ENCODE measurements around the gene PARP6.
"Not testable (repeated sequence)": the region's sequence is repeated elsewhere in the genome, so short reads cannot be mapped to it uniquely, and the experiment has no call there.

The PARP6 gene

GRCh38 chr15:72281713-72282112 lies 9.4 kb upstream of the PARP6 start:
- DNase-seq (ENCODE audit: low spot score) (no peak), FAIRE-seq (no peak)

DNA sequence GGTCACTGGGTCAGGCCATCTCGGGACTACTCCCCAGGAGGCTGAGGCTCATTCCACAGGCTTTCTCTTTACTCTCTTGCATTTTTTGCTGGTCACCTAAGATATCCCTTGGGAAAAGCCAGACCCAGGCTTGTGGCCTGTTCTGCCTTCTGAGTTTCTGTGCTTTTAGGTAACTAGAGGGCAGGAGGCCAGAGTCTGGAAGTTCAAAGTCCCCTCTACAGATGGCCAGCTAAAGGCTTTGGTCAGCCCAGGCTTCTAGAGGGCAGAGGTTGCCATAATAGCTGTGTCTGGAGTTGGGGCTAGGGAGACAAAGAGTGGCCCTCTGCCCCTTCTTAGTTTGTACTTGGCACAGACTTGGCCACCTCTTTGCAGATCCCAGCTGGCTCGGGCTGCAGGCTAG lies 8.4 kb upstream of the PARP6 start:
- DNase-seq (ENCODE audit: low spot score), result no peak
- FAIRE-seq, result no peak

DNA sequence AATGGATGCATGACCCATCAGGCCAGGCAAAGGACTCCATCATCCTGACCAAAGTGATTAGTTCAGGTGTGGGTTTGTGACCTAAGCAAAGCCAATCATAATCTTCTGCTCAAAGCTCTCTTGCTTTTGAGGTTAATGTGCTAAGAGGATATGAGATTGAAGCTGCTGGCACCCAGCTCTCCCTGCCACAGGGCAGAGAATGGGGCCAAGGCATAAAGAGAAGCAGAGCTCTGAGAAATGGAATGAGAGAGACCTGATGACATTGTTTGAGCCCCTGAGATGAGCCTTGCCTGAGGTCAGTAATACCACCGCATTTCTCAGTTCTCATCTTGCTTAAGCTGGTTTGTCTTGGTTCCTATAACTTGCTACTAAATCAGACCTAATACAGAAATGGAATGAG lies 6.4 kb upstream of the PARP6 start:
- DNase-seq (ENCODE audit: low spot score) (no peak), FAIRE-seq (no peak)

DNA sequence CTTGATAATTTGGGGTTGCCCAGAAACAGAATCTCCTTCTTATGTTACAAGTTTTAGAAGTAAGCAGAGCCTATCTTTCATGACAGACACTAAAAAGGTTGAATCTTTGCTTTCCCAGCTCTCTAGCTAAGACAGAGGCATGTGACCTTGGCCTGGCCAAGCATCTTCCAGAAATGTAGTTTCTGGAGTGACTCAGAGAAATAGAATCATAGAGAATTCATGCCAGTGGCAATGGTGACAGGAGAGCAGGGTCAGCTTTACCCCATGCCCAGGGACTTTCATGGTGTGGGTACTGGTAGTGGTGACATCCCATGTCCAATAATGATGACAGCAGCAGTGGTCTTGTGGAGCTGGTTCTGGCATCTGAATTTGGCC lies 4.0 kb upstream of the PARP6 start:
- FAIRE-seq (no peak), DNase-seq (ENCODE audit: low spot score) (no peak)

DNA sequence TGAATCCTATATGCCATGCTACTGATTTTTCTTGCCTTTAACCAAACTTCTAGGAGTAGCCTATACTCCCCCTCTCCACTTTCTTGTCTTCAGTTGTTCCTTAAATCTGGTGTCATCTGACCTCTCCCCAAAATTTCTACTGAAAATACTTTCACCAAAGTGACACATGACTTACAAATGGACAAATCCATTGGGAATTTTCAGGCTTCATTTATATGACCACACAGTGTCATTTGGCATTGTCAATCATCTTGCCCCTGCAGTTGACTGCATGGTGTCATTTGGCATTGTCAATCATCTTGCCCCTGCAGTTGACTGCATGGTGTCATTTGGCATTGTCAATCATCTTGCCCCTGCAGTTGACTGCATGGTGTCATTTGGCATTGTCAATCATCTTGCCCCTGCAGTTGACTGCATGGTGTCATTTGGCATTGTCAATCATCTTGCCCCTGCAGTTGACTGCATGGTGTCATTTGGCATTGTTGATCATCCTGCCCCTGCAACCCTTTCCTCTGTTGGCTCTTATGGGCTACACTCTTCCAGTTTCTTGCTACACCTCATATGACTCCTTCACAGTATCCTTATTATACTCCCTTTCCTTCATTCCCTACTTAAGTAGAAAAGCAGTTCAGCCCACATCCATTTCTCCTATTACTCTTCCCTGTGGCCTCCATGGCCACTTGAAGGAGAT lies 3.4 kb upstream of the PARP6 start:
- not testable (repeated sequence) for DNase-seq (ENCODE audit: low spot score); FAIRE-seq

- FAIRE-seq, result no peak
- DNase-seq (ENCODE audit: low spot score), result no peak
Measured at GRCh38 chr15:72272997-72273352, 621 bp upstream of the PARP6 start.

DNA sequence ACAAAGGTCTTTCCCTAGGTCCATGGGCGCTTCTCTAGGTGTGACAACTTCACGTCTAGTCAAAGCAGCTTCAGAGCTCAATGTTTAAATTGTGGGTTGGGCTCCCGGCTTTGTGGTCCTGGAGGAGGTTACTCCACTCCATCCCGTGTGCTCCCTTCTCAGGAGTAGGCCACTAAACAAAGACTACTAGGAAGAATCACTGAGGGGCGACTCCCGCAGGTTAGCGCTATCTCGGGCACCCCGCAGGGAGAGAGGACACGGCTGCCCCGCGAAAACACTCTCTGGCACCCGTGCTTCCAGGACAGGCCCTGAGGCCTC lies 500 bp downstream of the PARP6 start:
- FAIRE-seq, result no peak

GRCh38 chr15:72271221-72271620 lies 1.1 kb downstream of the PARP6 start:
- no peak for FAIRE-seq
- DNase-seq (ENCODE audit: low spot score), result no peak

More for the DNA sequence above, 500 bp downstream of the PARP6 start:
- no peak for DNase-seq (ENCODE audit: low spot score)

DNA sequence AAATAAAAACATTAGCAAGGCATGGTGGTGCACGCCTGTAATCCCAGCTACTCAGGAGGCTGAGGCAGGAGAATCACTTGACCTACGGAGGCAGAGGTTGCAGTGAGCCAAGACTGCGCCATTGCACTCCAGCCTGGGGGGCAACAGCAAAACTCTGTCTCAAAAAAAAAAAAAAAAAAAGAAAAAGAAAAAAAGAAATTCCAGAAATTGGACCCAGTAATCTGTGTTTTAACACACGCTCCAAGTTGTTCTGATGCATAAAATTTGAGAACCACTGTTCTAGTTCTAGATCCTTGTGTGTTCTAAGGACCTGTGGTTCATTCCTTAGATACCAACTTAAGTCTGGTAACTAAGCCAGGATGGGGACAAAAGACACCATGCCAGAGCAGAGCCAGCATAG lies 2.6 kb downstream of the PARP6 start:
- DNase-seq (ENCODE audit: low spot score) (no peak), FAIRE-seq (no peak)

- no peak for DNase-seq (ENCODE audit: low spot score)
- FAIRE-seq, result no peak
Measured at GRCh38 chr15:72265031-72265430, 7.3 kb downstream of the PARP6 start.

- DNase-seq (ENCODE audit: low spot score), result no peak
- no peak for FAIRE-seq
Measured at GRCh38 chr15:72252663-72253299, 19.6 kb downstream of the PARP6 start.

GRCh38 chr15:72249142-72249810 lies 23.1 kb downstream of the PARP6 start:
- DNase-seq (ENCODE audit: low spot score) (no peak), FAIRE-seq (no peak)

GRCh38 chr15:72248514-72248913 lies 23.8 kb downstream of the PARP6 start:
- DNase-seq (ENCODE audit: low spot score) (no peak), FAIRE-seq (no peak)

DNA sequence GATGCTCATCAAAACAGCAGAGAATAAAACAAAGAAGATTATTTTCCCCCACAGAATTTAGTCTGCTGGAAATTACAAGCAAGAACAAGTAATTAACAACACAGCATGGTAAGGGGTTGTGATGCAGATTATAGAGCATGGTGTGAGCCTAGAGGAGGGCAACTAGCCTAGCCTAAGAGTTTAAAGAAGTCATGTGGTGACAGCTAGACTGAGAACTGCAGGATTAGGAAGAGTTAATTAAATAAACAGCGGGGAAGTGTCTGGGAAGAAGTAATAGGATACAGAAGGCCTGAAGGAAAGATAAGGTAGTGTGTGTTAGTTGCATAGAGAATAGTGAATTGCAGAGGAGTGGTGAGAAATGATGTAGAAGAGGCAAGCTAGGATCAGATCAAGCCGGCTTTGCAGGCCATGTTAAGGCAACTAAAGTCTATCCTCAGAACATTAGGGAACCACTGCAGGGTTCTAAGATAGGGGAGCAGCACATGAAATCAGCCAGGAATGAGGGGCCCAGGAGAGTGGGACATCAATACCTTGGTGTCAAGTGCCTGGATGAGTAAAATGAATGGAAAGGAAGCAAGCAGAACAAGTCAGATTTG lies 29.5 kb downstream of the PARP6 start:
- FAIRE-seq, result no peak
- DNase-seq (ENCODE audit: low spot score), result no peak

DNA sequence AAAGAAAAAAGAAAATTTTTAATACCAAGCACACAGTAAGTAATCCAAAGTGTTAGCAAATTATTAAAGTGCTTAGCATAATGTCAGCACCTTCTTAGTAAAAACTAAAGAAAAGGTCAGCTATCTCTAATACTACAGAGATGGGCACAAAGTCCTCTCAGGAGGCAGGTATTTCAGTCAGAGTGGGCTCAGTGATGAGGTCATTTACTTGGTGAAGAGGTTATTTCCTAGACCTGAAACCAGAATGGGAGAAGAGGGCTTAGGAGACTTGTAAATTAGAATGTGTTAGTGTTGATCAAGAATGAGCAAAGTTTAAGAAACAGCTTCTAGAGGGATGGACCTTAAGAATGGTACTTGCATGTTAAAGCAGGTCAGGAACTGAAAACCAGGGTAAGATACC lies 32.7 kb downstream of the PARP6 start:
- no peak for FAIRE-seq
- DNase-seq (ENCODE audit: low spot score), result no peak

GRCh38 chr15:72238586-72238985 lies 33.8 kb downstream of the PARP6 start:
- no peak for DNase-seq (ENCODE audit: low spot score)
- FAIRE-seq, result no peak

GRCh38 chr15:72237853-72238224 lies 34.5 kb downstream of the PARP6 start:
- DNase-seq (ENCODE audit: low spot score) (peak; percentile 30), FAIRE-seq (no peak)

GRCh38 chr15:72237029-72237852 lies 35.1 kb downstream of the PARP6 start:
- peak; percentile 95 for DNase-seq (ENCODE audit: low spot score)

GRCh38 chr15:72236381-72237003 lies 35.9 kb downstream of the PARP6 start:
- FAIRE-seq (no peak), DNase-seq (ENCODE audit: low spot score) (no peak)

More at GRCh38 chr15:72237029-72237852, 35.1 kb downstream of the PARP6 start:
- FAIRE-seq, result peak; percentile 87

DNA sequence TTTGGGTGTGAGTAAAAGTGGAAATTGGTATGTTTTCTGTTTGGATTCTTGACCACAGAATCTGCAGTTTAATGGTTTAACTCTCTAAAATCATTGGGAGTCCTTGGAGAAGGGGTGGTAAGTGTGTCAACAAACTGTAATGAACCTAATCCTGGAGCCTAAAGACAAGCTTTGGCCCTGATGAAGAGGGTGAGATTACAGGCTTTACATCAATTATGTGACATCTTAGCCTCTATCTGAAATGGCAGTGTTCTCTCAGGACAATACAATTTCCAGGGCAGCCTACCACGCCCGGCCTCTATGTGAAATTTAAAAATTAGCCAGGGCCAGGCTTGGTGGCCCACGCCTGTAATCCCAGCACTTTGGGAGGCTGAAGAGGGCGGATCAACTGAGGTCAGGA lies 37.1 kb downstream of the PARP6 start:
- FAIRE-seq, result no peak
- no peak for DNase-seq (ENCODE audit: low spot score)

DNA sequence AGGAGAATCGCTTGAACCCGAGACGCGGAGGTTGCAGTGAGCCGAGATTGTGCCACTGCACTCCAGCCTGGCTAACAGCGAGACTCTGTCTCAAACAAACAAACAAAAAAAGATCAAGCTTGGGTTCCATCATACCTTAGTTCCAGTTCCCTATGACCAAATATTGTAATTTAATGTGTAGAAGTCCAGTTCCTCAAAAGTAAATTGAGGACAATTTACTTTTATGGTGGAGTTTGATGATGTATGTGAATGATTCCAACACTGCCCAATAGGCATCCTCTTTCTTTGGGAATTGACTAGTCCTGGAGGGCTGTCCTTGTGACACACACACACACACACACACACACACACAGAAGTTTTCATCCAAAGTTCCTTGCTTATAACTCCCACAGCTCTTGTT lies 38.6 kb downstream of the PARP6 start:
- DNase-seq (ENCODE audit: low spot score), result no peak
- FAIRE-seq, result no peak

All from urothelium cell line (cell line).